ENCODE data around the gene PEAK3. TPM values are rescaled to one million over a fixed set of nuclear protein-coding genes. Genes with fewer than 3 reads are reported as not detected.

The PEAK3 gene
- total and polyA plus RNA-seq, 9 of the 15 experiments (the other 6 are each of a cell fraction or from before 2014, with no cell fraction given) = 0.07 to 0.40 TPM; not detected in 7

- TF ChIP-seq CBX2 (IDR thresholded peaks at IDR 0.05; ENCODE audit: insufficient read depth, low read length, poor library complexity, severe bottlenecking) = no peak
- no peak for TF ChIP-seq SIX5 (IDR thresholded peaks at IDR 0.05; ENCODE audit: borderline replicate concordance in 1 of 2, insufficient read depth in 1 of 2, low read depth in 1 of 2, low read length in 2 of 2)
- no peak for TF ChIP-seq ZNF444 (CRISPR knock-in tag; IDR thresholded peaks at IDR 0.05)
- no peak for TF ChIP-seq ATF3 (IDR thresholded peaks at IDR 0.05)
- TF ChIP-seq ATF3 (CRISPR knock-in tag; conservative IDR thresholded peaks at IDR 0.05) = no peak
- TF ChIP-seq ELF1 (tag; IDR thresholded peaks at IDR 0.05) = no peak
- TF ChIP-seq UBTF (IDR thresholded peaks at IDR 0.05; ENCODE audit: borderline replicate concordance in 1 of 2, low read depth in 2 of 2, low read length in 2 of 2) = 0 out of 4 replicates have a peak, but pooled peaks of 1 of the 2 experiments have one; percentile 4
- no peak for TF ChIP-seq NUFIP1 (IDR thresholded peaks at IDR 0.05; ENCODE audit: partially characterized antibody)
- TF ChIP-seq PTRF (tag; IDR thresholded peaks at IDR 0.05) = no peak
- TF ChIP-seq ZNF253 (CRISPR knock-in tag; conservative IDR thresholded peaks at IDR 0.05) = no peak
- no peak for TF ChIP-seq THRAP3 (IDR thresholded peaks at IDR 0.05; ENCODE audit: borderline replicate concordance)
- TF ChIP-seq DDX20 (tag; IDR thresholded peaks at IDR 0.05; ENCODE audit: low read depth) = no peak
- TF ChIP-seq ZNF224 (CRISPR knock-in tag; IDR thresholded peaks at IDR 0.05) = no peak
- TF ChIP-seq SNIP1 (IDR thresholded peaks at IDR 0.05; ENCODE audit: low read depth) = 0 out of 2 replicates have a peak, but pooled peaks have one; percentile 59
- no peak for TF ChIP-seq ESRRB (CRISPR knock-in tag; IDR thresholded peaks at IDR 0.05; ENCODE audit: borderline replicate concordance)
- no peak for TF ChIP-seq SNRNP70 (optimal IDR thresholded peaks at IDR 0.05; ENCODE audit: low read depth, low read length)
- no peak for TF ChIP-seq MXI1 (IDR thresholded peaks at IDR 0.05; ENCODE audit: low read depth, low read length)
- TF ChIP-seq STAT5A (IDR thresholded peaks at IDR 0.05; ENCODE audit: borderline replicate concordance, low read length) = no peak
- TF ChIP-seq MXD1 (CRISPR knock-in tag; IDR thresholded peaks at IDR 0.05; ENCODE audit: borderline replicate concordance, poor library complexity, severe bottlenecking) = no peak
- no peak for TF ChIP-seq LEF1 (IDR thresholded peaks at IDR 0.05)
- no peak for TF ChIP-seq ZNF830 (CRISPR knock-in tag; IDR thresholded peaks at IDR 0.05)
- TF ChIP-seq PPARD (CRISPR knock-in tag; IDR thresholded peaks at IDR 0.05) = no peak
- peak; percentile 35; the same call in 1 of the 2 replicates for TF ChIP-seq IRF2 (CRISPR knock-in tag; IDR thresholded peaks at IDR 0.05)
- no peak for TF ChIP-seq MAFG (tag; conservative IDR thresholded peaks at IDR 0.05)
- no peak for TF ChIP-seq E2F5 (CRISPR knock-in tag; IDR thresholded peaks at IDR 0.05)
Measured at GRCh38 chr19:2237051-2237868, 44.7 kb downstream of the PEAK3 start (continued).
